H1 (cell line): Measurements from ENCODE around the gene FAM219A. TPM values are rescaled to one million over a fixed set of nuclear protein-coding genes. Genes with fewer than 3 reads are reported as not detected.

Experiments used
- CEBPB ChIP-seq: IDR thresholded peaks from 2 replicates; pipeline ENCODE4 v1.6.1; 2012; ENCODE audit warnings: low read depth, low read length
- KDM4A ChIP-seq: IDR thresholded peaks from one replicate; pipeline ENCODE4 v1.7.1; 2012; ENCODE audit warnings: low read depth, mild to moderate bottlenecking, moderate library complexity, low read length, inconsistent platforms; ENCODE audit not compliant: severe bottlenecking
- MAFK ChIP-seq: IDR thresholded peaks from 2 replicates; pipeline ENCODE4 v1.6.1; 2012; ENCODE audit warnings: low read depth, mild to moderate bottlenecking, improper control_type of control experiment, low read length
- POU5F1 ChIP-seq: IDR thresholded peaks from 2 replicates; pipeline ENCODE4 v1.6.1; 2011; ENCODE audit warnings: low read depth, mild to moderate bottlenecking, low read length, moderate library complexity
- polyA plus RNA-seq, 7 experiments: library from polyadenylated mRNA; depleted of rRNA in 3 of 7; stranded (reverse) in 5 of 7; unstranded in 2 of 7; fragments of >200 nt in 5 of 7; fragments of 200-250 nt in 2 of 7; gene quantifications; 1 replicate in 5 of 7; 2 replicates in 1 of 7; 4 replicates in 1 of 7; pipeline versions ENCODE4 v1.2.1 to v1.2.3, GENCODE V29; 2011 to 2013; ENCODE audit warnings: missing spikeins in 2 of 7, mixed read lengths in 2 of 7
- total RNA-seq: library from RNA; stranded (reverse); fragmentation: NEBNext Ultra II Directional; extraction: Animal tissue kit (Norgen Biotek cat#: 25700); gene quantifications from 2 replicates; pipeline ENCODE4 v1.2.1, GENCODE V29; 2021
- TF ChIP-seq, protein P1 (sequence below), 3 experiments: IDR thresholded peaks; 1 replicate in 2 of 3; 2 replicates in 1 of 3; pipeline versions ENCODE4 v1.5.1 to v1.6.1; 2011; ENCODE audit warnings: low read length in 3 of 3, mild to moderate bottlenecking in 3 of 3, inconsistent platforms in 2 of 3, low read depth in 1 of 3, moderate library complexity in 1 of 3; ENCODE audit not compliant: insufficient read depth in 1 of 3; ENCODE audit errors: control extremely low read depth in 1 of 3

FAM219A gene
- total and polyA plus RNA-seq, 2 of the 8 experiments (the other 6 are each of a cell fraction or from before 2014, with no cell fraction given): 7.7 to 10.4 TPM

DNA sequence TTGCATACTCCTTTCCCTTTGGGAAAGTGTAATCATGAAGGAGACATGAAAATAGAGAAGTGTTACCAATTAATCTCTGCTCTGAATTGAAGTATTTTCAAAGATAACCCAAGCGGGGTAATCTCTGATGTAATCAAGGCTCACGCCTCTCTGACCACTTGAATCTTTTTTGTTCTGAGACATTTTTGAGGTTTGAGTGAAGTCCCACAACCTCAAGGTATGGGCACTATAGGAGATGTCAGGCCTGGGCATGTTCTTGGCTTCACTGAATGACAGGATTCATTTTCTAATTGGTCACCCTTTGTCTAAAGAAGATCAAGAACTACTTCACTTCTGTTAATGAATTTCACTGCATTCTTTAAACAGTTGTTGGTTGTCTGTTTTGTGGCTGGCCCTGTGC is 40.7 kb upstream of the FAM219A start (continued):
- TF ChIP-seq, protein P1, sequence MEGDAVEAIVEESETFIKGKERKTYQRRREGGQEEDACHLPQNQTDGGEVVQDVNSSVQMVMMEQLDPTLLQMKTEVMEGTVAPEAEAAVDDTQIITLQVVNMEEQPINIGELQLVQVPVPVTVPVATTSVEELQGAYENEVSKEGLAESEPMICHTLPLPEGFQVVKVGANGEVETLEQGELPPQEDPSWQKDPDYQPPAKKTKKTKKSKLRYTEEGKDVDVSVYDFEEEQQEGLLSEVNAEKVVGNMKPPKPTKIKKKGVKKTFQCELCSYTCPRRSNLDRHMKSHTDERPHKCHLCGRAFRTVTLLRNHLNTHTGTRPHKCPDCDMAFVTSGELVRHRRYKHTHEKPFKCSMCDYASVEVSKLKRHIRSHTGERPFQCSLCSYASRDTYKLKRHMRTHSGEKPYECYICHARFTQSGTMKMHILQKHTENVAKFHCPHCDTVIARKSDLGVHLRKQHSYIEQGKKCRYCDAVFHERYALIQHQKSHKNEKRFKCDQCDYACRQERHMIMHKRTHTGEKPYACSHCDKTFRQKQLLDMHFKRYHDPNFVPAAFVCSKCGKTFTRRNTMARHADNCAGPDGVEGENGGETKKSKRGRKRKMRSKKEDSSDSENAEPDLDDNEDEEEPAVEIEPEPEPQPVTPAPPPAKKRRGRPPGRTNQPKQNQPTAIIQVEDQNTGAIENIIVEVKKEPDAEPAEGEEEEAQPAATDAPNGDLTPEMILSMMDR (IDR thresholded peaks at IDR 0.05; ENCODE audit: control extremely low read depth in 1 of 3, insufficient read depth in 1 of 3, low read depth in 1 of 3, low read length in 3 of 3): no peak
- TF ChIP-seq KDM4A: no peak
- no peak for TF ChIP-seq CEBPB
- no peak for TF ChIP-seq MAFK
- no peak for TF ChIP-seq POU5F1
